Measurements from ENCODE around the gene ARHGAP4.

DNA sequence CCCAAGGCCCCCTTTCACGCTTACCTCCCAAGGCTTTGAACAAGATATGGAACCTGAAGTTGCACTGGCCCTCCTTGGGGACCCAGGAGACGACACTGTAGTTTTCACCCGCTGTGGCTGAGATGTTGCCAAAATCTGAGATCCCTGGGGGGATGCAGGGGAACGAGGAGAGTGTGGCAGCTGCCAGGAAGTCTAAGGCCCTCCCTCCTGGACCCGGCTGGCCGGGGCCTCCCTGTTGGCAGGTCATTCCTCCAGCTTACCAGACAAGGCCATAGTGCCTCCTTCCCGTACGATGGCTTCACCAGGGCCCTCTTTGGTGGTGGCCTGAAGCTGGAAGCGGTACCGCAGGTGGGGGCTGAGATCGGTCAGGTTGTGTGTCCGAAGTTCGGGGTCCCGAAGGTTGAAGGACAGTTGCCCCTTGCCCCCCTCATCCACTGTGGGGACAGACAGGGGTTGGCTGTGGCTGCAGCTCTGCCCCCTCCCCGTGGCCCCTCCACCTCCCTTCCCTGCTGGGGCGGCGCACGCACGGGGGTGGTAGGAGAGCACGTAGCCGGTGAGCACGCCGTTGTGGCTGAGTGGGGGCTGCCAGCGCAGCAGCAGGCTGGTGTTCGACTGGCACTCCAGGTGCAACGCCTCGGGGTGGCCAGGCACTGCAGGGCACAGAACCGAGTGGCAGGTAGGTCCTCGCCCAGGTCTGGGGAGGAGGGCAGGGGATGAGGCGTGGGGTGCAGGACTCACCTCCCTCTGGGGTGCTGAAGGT lies 61.3 kb downstream of the ARHGAP4 start:
- TF ChIP-seq, protein P1, sequence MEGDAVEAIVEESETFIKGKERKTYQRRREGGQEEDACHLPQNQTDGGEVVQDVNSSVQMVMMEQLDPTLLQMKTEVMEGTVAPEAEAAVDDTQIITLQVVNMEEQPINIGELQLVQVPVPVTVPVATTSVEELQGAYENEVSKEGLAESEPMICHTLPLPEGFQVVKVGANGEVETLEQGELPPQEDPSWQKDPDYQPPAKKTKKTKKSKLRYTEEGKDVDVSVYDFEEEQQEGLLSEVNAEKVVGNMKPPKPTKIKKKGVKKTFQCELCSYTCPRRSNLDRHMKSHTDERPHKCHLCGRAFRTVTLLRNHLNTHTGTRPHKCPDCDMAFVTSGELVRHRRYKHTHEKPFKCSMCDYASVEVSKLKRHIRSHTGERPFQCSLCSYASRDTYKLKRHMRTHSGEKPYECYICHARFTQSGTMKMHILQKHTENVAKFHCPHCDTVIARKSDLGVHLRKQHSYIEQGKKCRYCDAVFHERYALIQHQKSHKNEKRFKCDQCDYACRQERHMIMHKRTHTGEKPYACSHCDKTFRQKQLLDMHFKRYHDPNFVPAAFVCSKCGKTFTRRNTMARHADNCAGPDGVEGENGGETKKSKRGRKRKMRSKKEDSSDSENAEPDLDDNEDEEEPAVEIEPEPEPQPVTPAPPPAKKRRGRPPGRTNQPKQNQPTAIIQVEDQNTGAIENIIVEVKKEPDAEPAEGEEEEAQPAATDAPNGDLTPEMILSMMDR (IDR thresholded peaks at IDR 0.05), result no peak
- TF ChIP-seq POLR2A (IDR thresholded peaks at IDR 0.05), result no peak

All from heart left ventricle (tissue), 13 donors.